WERI-Rb-1 (cell line): ENCODE measurements around the gene SPRED2.

ENCODE experiments used
- DNase-seq: peaks from one replicate; pipeline ENCODE4 v3.0.0-alpha.2; 2020
- H3K27ac ChIP-seq: fragments of 250-450 bp; sonication (Bioruptor Pico); 2 replicates; pipeline ENCODE4 v1.5.1; 2020; ENCODE audit warnings: mild to moderate bottlenecking, moderate library complexity
- H3K27me3 ChIP-seq: fragments of 250-450 bp; sonication (Bioruptor Pico); 2 replicates; pipeline ENCODE4 v1.5.1; 2021; ENCODE audit warnings: mild to moderate bottlenecking, low read depth, moderate library complexity; ENCODE audit not compliant: insufficient read depth, severe bottlenecking
- H3K36me3 ChIP-seq: fragments of 250-450 bp; sonication (Bioruptor Pico); 2 replicates; pipeline ENCODE4 v1.5.1; 2020; ENCODE audit warnings: mild to moderate bottlenecking, moderate library complexity
- H3K4me3 ChIP-seq: 2 replicates; pipeline ENCODE4 v1.5.1; 2011; ENCODE audit warnings: low read depth, mild to moderate bottlenecking, control low read depth, low read length
- H3K9me3 ChIP-seq: fragments of 250-450 bp; sonication (Bioruptor Pico); 2 replicates; pipeline ENCODE4 v1.5.1; 2021; ENCODE audit warnings: mild to moderate bottlenecking, moderate library complexity; ENCODE audit not compliant: severe bottlenecking
- TF ChIP-seq, protein P1 (sequence below): IDR thresholded peaks from 2 replicates; pipeline ENCODE4 v1.5.1; 2011; ENCODE audit warnings: low read depth, mild to moderate bottlenecking, control low read depth, inconsistent platforms, low read length

SPRED2 gene

GRCh38 chr2:65392609-65393008 lies 39.8 kb downstream of the SPRED2 start:
- TF ChIP-seq, protein P1, sequence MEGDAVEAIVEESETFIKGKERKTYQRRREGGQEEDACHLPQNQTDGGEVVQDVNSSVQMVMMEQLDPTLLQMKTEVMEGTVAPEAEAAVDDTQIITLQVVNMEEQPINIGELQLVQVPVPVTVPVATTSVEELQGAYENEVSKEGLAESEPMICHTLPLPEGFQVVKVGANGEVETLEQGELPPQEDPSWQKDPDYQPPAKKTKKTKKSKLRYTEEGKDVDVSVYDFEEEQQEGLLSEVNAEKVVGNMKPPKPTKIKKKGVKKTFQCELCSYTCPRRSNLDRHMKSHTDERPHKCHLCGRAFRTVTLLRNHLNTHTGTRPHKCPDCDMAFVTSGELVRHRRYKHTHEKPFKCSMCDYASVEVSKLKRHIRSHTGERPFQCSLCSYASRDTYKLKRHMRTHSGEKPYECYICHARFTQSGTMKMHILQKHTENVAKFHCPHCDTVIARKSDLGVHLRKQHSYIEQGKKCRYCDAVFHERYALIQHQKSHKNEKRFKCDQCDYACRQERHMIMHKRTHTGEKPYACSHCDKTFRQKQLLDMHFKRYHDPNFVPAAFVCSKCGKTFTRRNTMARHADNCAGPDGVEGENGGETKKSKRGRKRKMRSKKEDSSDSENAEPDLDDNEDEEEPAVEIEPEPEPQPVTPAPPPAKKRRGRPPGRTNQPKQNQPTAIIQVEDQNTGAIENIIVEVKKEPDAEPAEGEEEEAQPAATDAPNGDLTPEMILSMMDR, result no peak
- Histone ChIP-seq H3K36me3 (no peaks in the 10 kb centered on the region), H3K4me3 (no peak overlapping the region), H3K9me3 (no peaks in the 10 kb centered on the region), H3K27ac (no peak overlapping the region), H3K27me3 (no peaks in the 10 kb centered on the region)
- no peak for DNase-seq

DNA sequence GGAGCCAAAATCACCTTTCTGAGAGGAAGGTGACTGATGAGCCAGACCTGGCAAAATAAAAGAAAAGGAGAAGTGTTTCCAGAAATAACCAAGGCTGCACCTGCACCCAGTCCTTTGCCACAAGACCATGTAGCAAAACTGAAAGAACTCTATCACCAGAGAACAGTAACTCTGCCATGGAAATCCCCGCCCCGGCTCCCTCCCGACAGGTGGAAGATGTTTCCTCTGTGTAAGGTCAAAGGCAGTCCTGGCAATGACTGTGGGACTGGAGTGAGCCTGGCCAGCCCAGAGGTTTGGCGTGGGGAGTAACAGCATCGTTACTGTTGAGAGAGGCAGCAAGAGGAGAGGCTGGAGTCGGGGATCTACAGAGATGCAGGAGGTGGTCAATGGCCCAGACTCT lies 42.3 kb downstream of the SPRED2 start:
- Histone ChIP-seq H3K27ac (no peak overlapping the region), H3K9me3 (no peaks in the 10 kb centered on the region), H3K36me3 (no peaks in the 10 kb centered on the region), H3K4me3 (no peak overlapping the region), H3K27me3 (no peaks in the 10 kb centered on the region)
- TF ChIP-seq, protein P1, result no peak
- DNase-seq, result no peak

GRCh38 chr2:65389476-65389875 lies 42.9 kb downstream of the SPRED2 start:
- TF ChIP-seq, protein P1, result no peak
- H3K27me3 ChIP-seq, result no peaks in the 10 kb centered on the region
- no peaks in the 10 kb centered on the region for H3K9me3 ChIP-seq
- no peak for DNase-seq
- no peak overlapping the region for H3K27ac ChIP-seq
- no peaks in the 10 kb centered on the region for H3K36me3 ChIP-seq
- no peak overlapping the region for H3K4me3 ChIP-seq

- no peak for DNase-seq
- Histone ChIP-seq H3K4me3 (no peak overlapping the region), H3K9me3 (no peaks in the 10 kb centered on the region), H3K27ac (no peak overlapping the region), H3K36me3 (no peaks in the 10 kb centered on the region), H3K27me3 (no peaks in the 10 kb centered on the region)
- TF ChIP-seq, protein P1, result no peak
Measured at GRCh38 chr2:65388596-65389390, 43.6 kb downstream of the SPRED2 start.

GRCh38 chr2:65388051-65388531 lies 44.3 kb downstream of the SPRED2 start:
- Histone ChIP-seq H3K4me3 (no peak overlapping the region), H3K27ac (no peak overlapping the region), H3K36me3 (no peaks in the 10 kb centered on the region), H3K27me3 (no peaks in the 10 kb centered on the region), H3K9me3 (no peaks in the 10 kb centered on the region)
- DNase-seq, result no peak
- TF ChIP-seq, protein P1, result no peak

- Histone ChIP-seq H3K27ac (no peak overlapping the region), H3K4me3 (no peak overlapping the region), H3K36me3 (no peaks in the 10 kb centered on the region), H3K27me3 (no peaks in the 10 kb centered on the region), H3K9me3 (no peaks in the 10 kb centered on the region)
- TF ChIP-seq, protein P1, result peak; percentile 45
- peak; percentile 28 for DNase-seq
Measured at GRCh38 chr2:65386989-65387388, 45.4 kb downstream of the SPRED2 start.
